Embryonic facial prominence (tissue), 1 donor: ENCODE data around the gene ZNF668.
"Not testable (repeated sequence)": the region's sequence is repeated elsewhere in the genome, so short reads cannot be mapped to it uniquely, and the experiment has no call there.

Experiments used
- DNase-seq: peaks from one replicate; pipeline ENCODE4 v3.0.0-alpha.2; 2016; ENCODE audit errors: extremely low spot score

The ZNF668 gene

GRCh38 chr16:31100876-31101641, 27.0 kb upstream of the ZNF668 start:
- DNase-seq = not testable (repeated sequence)

GRCh38 chr16:31099860-31100638, 26.0 kb upstream of the ZNF668 start:
- DNase-seq = no peak

- peak; percentile 83 for DNase-seq
Observed at GRCh38 chr16:31094424-31095120, 20.5 kb upstream of the ZNF668 start, which contains the start of gene VKORC1. VKORC1 (minus strand) TSS chr16:31094797; CDS start chr16:31094729, 68 bp downstream.

GRCh38 chr16:31094088-31094423, 20.0 kb upstream of the ZNF668 start:
- no peak for DNase-seq

GRCh38 chr16:31093132-31093703, 19.2 kb upstream of the ZNF668 start:
- no peak for DNase-seq

GRCh38 chr16:31092330-31092729, 18.3 kb upstream of the ZNF668 start:
- no peak for DNase-seq

- DNase-seq = no peak
Observed at GRCh38 chr16:31090540-31090939, 16.5 kb upstream of the ZNF668 start.

GRCh38 chr16:31089199-31089598, 15.2 kb upstream of the ZNF668 start:
- DNase-seq = no peak

GRCh38 chr16:31088459-31089183, 14.6 kb upstream of the ZNF668 start, which contains the start of gene PRSS53:
PRSS53 (minus strand) TSS chr16:31088943; CDS start chr16:31088809, 134 bp downstream.
- no peak for DNase-seq

- no peak for DNase-seq
Observed at GRCh38 chr16:31087971-31088370, 13.9 kb upstream of the ZNF668 start.

GRCh38 chr16:31087481-31087880, 13.4 kb upstream of the ZNF668 start:
- no peak for DNase-seq

GRCh38 chr16:31086629-31086906, 12.5 kb upstream of the ZNF668 start:
- no peak for DNase-seq

GRCh38 chr16:31085873-31086628, 12.0 kb upstream of the ZNF668 start:
- DNase-seq = no peak

GRCh38 chr16:31085411-31085810, 11.4 kb upstream of the ZNF668 start:
- DNase-seq = no peak

GRCh38 chr16:31084584-31085302, 10.7 kb upstream of the ZNF668 start:
- DNase-seq = no peak

GRCh38 chr16:31083981-31084380, 9.9 kb upstream of the ZNF668 start:
- no peak for DNase-seq

GRCh38 chr16:31083556-31083955, 9.5 kb upstream of the ZNF668 start:
- no peak for DNase-seq

GRCh38 chr16:31083081-31083480, 9.0 kb upstream of the ZNF668 start:
- DNase-seq = no peak

- DNase-seq = no peak
Observed at GRCh38 chr16:31082368-31083045, 8.5 kb upstream of the ZNF668 start.
